HepG2 (cell line): ENCODE measurements around the gene NKD1. TPM values are rescaled to one million over a fixed set of nuclear protein-coding genes. Genes with fewer than 3 reads are reported as not detected.

ENCODE experiments used
- ATF7 ChIP-seq, 2 experiments: fragments of 450-650 bp in 1 of 2; sonication (generic) in 1 of 2; formaldehyde crosslinking in 1 of 2; IDR thresholded peaks; 2 replicates each; pipeline versions ENCODE4 v1.4.0 to v1.6.1; 2016 to 2020; ENCODE audit warnings: antibody characterized with exemption in 1 of 2, mild to moderate bottlenecking in 1 of 2, missing genetic modification reagents in 1 of 2
- CBX5 ChIP-seq: sonication (generic); formaldehyde crosslinking; IDR thresholded peaks from 2 replicates; pipeline ENCODE4 v1.4.0; 2020; ENCODE audit warnings: missing genetic modification reagents, borderline replicate concordance
- FOXK2 ChIP-seq: fragments of 450-650 bp; IDR thresholded peaks from 2 replicates; pipeline ENCODE4 v1.6.1; 2016
- GMEB2 ChIP-seq: IDR thresholded peaks from 2 replicates; pipeline ENCODE4 v1.6.1; 2016; ENCODE audit warnings: missing biosample characterization, missing genetic modification reagents, low read depth
- KMT2A ChIP-seq: sonication (generic); formaldehyde crosslinking; IDR thresholded peaks from 2 replicates; pipeline ENCODE4 v1.4.0; 2020; ENCODE audit warnings: missing genetic modification reagents
- MAZ ChIP-seq, 2 experiments: sonication (generic) in 1 of 2; formaldehyde crosslinking in 1 of 2; IDR thresholded peaks; 2 replicates each; pipeline versions ENCODE4 v1.5.0 to v1.6.1; 2012 to 2020; ENCODE audit warnings: low read depth in 2 of 2, mild to moderate bottlenecking in 2 of 2, borderline replicate concordance in 1 of 2, improper control_type of control experiment in 1 of 2, low read length in 1 of 2, missing genetic modification reagents in 1 of 2, moderate library complexity in 1 of 2
- MIER3 ChIP-seq: IDR thresholded peaks from 2 replicates; pipeline ENCODE4 v1.6.1; 2016; ENCODE audit warnings: missing compliant biosample characterization, borderline replicate concordance
- PHF21A ChIP-seq: sonication (generic); formaldehyde crosslinking; IDR thresholded peaks from 2 replicates; pipeline ENCODE4 v1.5.0; 2020; ENCODE audit warnings: mild to moderate bottlenecking, missing genetic modification reagents
- PLRG1 ChIP-seq: fragments of 450-650 bp; conservative IDR thresholded peaks from 2 replicates; pipeline ENCODE4 v1.6.1; 2016
- SMAD1 ChIP-seq: sonication (generic); formaldehyde crosslinking; IDR thresholded peaks from 2 replicates; pipeline ENCODE4 v1.4.0; 2020; ENCODE audit warnings: missing genetic modification reagents, low read depth, mild to moderate bottlenecking, borderline replicate concordance
- TFDP2 ChIP-seq: sonication (generic); formaldehyde crosslinking; IDR thresholded peaks from 2 replicates; pipeline ENCODE4 v1.4.0; 2020; ENCODE audit warnings: missing genetic modification reagents
- ZNF17 ChIP-seq: sonication (generic); formaldehyde crosslinking; IDR thresholded peaks from 2 replicates; pipeline ENCODE4 v1.5.0; 2020; ENCODE audit warnings: mild to moderate bottlenecking, missing genetic modification reagents
- ZNF34 ChIP-seq: sonication (generic); formaldehyde crosslinking; IDR thresholded peaks from 2 replicates; pipeline ENCODE4 v1.4.0; 2020; ENCODE audit warnings: mild to moderate bottlenecking, missing genetic modification reagents, borderline replicate concordance
- ZNF670 ChIP-seq: sonication (generic); formaldehyde crosslinking; IDR thresholded peaks from 2 replicates; pipeline ENCODE4 v1.8.0; 2022; ENCODE audit warnings: mild to moderate bottlenecking, missing genetic modification reagents, borderline replicate concordance
- polyA plus RNA-seq, 8 experiments: library from polyadenylated mRNA; depleted of rRNA in 3 of 8; stranded (reverse) in 7 of 8; unstranded in 1 of 8; fragments of >200 nt; fragmentation: Illumina TruSeq in 4 of 8; extraction: Trizol in 4 of 8; gene quantifications; 2 replicates each; pipeline versions ENCODE4 v1.2.1 to v1.2.3, GENCODE V29; 2011 to 2016; ENCODE audit warnings: low read depth in 4 of 8, missing spikeins in 1 of 8, mixed read lengths in 1 of 8; ENCODE audit not compliant: insufficient read depth in 1 of 8
- total RNA-seq, 5 experiments: library from RNA; depleted of rRNA; stranded (reverse); fragments of >200 nt; fragmentation: Illumina TruSeq; extraction: Trizol; gene quantifications; 2 replicates each; pipeline ENCODE4 v1.2.3, GENCODE V29; 2016; ENCODE audit warnings: low read depth in 1 of 5
- TF ChIP-seq, protein P1 (sequence below): sonication (generic); formaldehyde crosslinking; IDR thresholded peaks from 2 replicates; pipeline ENCODE4 v1.4.0; 2020; ENCODE audit warnings: missing genetic modification reagents
- TF ChIP-seq, protein P2 (sequence below): sonication (generic); formaldehyde crosslinking; IDR thresholded peaks from 2 replicates; pipeline ENCODE4 v1.8.0; 2022; ENCODE audit warnings: missing genetic modification reagents, mild to moderate bottlenecking, inconsistent platforms, borderline replicate concordance
- TF ChIP-seq, protein P3 (sequence below): sonication (generic); formaldehyde crosslinking; IDR thresholded peaks from 2 replicates; pipeline ENCODE4 v1.9.0; 2021; ENCODE audit warnings: missing genetic modification reagents, borderline replicate concordance

The NKD1 gene
- total and polyA plus RNA-seq, 2 of the 13 experiments (the other 11 are each of a cell fraction or from before 2014, with no cell fraction given): 70.4 to 121 TPM

GRCh38 chr16:50547340-50548124, 664 bp upstream of the NKD1 start (continued):
- TF ChIP-seq MAZ (IDR thresholded peaks at IDR 0.05; ENCODE audit: borderline replicate concordance, low read depth, low read length): peak; percentile 95; the same call in 1 of the 2 replicates
- no peak for TF ChIP-seq MAZ (CRISPR knock-in tag; IDR thresholded peaks at IDR 0.05; ENCODE audit: low read depth)
- no peak for TF ChIP-seq PLRG1
- TF ChIP-seq, protein P1, sequence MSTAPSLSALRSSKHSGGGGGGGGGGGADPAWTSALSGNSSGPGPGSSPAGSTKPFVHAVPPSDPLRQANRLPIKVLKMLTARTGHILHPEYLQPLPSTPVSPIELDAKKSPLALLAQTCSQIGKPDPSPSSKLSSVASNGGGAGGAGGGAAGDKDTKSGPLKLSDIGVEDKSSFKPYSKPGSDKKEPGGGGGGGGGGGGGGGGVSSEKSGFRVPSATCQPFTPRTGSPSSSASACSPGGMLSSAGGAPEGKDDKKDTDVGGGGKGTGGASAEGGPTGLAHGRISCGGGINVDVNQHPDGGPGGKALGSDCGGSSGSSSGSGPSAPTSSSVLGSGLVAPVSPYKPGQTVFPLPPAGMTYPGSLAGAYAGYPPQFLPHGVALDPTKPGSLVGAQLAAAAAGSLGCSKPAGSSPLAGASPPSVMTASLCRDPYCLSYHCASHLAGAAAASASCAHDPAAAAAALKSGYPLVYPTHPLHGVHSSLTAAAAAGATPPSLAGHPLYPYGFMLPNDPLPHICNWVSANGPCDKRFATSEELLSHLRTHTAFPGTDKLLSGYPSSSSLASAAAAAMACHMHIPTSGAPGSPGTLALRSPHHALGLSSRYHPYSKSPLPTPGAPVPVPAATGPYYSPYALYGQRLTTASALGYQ (CRISPR knock-in tag): peak; percentile 91
- TF ChIP-seq CBX5 (CRISPR knock-in tag): peak; percentile 90
- no peak; the same call in 1 of the 2 replicates for TF ChIP-seq KMT2A (CRISPR knock-in tag)
- peak; percentile 83; the same call in 1 of the 2 replicates for TF ChIP-seq SMAD1
- TF ChIP-seq, protein P2, sequence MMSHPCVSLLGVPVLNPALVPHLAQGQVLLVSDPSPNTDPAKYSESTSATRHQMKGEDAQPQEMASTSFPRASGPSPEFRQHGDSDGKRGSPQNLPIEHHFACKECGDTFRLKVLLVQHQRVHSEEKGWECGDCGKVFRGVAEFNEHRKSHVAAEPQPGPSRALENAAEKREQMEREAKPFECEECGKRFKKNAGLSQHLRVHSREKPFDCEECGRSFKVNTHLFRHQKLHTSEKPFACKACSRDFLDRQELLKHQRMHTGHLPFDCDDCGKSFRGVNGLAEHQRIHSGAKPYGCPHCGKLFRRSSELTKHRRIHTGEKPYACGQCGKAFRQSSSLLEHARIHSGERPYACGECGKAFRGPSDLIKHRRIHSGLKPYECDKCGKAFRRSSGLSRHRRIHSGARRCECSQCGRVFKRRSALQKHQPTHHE (CRISPR knock-in tag): peak; percentile 54; the same call in 1 of the 2 replicates
- no peak for TF ChIP-seq ZNF17 (CRISPR knock-in tag)
- no peak for TF ChIP-seq ATF7 (IDR thresholded peaks at IDR 0.05)
- peak; percentile 66; the same call in 1 of the 2 replicates for TF ChIP-seq ATF7 (CRISPR knock-in tag; IDR thresholded peaks at IDR 0.05)
- TF ChIP-seq FOXK2: no peak
- no peak for TF ChIP-seq ZNF34 (CRISPR knock-in tag)
- peak; percentile 87 for TF ChIP-seq ZNF670 (CRISPR knock-in tag)
- peak; percentile 38; the same call in 1 of the 2 replicates for TF ChIP-seq GMEB2 (CRISPR knock-in tag)
- TF ChIP-seq PHF21A: peak; percentile 92
- TF ChIP-seq, protein P3, sequence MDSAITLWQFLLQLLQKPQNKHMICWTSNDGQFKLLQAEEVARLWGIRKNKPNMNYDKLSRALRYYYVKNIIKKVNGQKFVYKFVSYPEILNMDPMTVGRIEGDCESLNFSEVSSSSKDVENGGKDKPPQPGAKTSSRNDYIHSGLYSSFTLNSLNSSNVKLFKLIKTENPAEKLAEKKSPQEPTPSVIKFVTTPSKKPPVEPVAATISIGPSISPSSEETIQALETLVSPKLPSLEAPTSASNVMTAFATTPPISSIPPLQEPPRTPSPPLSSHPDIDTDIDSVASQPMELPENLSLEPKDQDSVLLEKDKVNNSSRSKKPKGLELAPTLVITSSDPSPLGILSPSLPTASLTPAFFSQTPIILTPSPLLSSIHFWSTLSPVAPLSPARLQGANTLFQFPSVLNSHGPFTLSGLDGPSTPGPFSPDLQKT: no peak
- no peak for TF ChIP-seq TFDP2
- peak; percentile 92; the same call in 1 of the 2 replicates for TF ChIP-seq MIER3 (CRISPR knock-in tag)
